Gastrocnemius medialis (tissue), 4 donors: Measurements from ENCODE around the gene PDHA2.

Source experiments
- CTCF ChIP-seq, 5 experiments: fragments of 450-650 bp in 3 of 5; fragments of 200-600 bp in 2 of 5; sonication (generic) in 2 of 5; IDR thresholded peaks in 4 of 5; conservative IDR thresholded peaks in 1 of 5; 1 replicate in 4 of 5; 2 replicates in 1 of 5; pipeline ENCODE4 v1.5.1; 2016 to 2019; ENCODE audit warnings: antibody characterized with exemption in 5 of 5, mild to moderate bottlenecking in 3 of 5, moderate library complexity in 3 of 5
- POLR2A ChIP-seq, 2 donors: fragments of 450-650 bp; IDR thresholded peaks; one replicate each; pipeline ENCODE4 v1.6.1; 2017; ENCODE audit warnings: antibody characterized with exemption in 2 of 2, mild to moderate bottlenecking in 2 of 2, moderate library complexity in 2 of 2

GRCh38 chr4:95889662-95890061, 49.8 kb downstream of the PDHA2 start:
- TF ChIP-seq CTCF (IDR thresholded peaks at IDR 0.05 in 4 of 5, conservative IDR thresholded peaks at IDR 0.05 in 1 of 5) (no peak), POLR2A (IDR thresholded peaks at IDR 0.05) (no peak)
